PC-3 (cell line): ENCODE data around the gene TCEAL9. TPM values are rescaled to one million over a fixed set of nuclear protein-coding genes. Genes with fewer than 3 reads are reported as not detected.

ENCODE experiments used
- ATAC-seq: fragments of 200-7000 bp; cut with Tn5 transposase; 2 replicates; pipeline ENCODE4 v1.9.1; 2020; ENCODE audit warnings: mild to moderate bottlenecking, moderate library complexity
- BruUV-seq: library from RNA; stranded (reverse); fragments of 400-500 nt; replicated peaks from 2 replicates; lab custom pipeline; 2021; lab: Mats Ljungman, UMichigan
- CTCF ChIA-PET: fragments of 300-600 bp; sonication (Branson Sonifier 250); formaldehyde crosslinking; loops from one replicate; lab custom pipeline; 2022; ENCODE audit warnings: antibody characterized with exemption; lab: Charles Lee
- POLR2A ChIA-PET: fragments of 300-600 bp; sonication (Branson Sonifier 250); formaldehyde crosslinking; loops from one replicate; lab custom pipeline; 2022; ENCODE audit warnings: antibody characterized with exemption; ENCODE audit not compliant: unreplicated experiment; lab: Charles Lee
- DNase-seq: peaks from one replicate; pipeline ENCODE4 v3.0.0-alpha.2; 2015
- H2AFZ ChIP-seq: fragments of 300-600 bp; sonication (generic); 2 replicates; pipeline ENCODE4 v1.6.0; 2016; ENCODE audit warnings: antibody characterized with exemption, low read length
- H3F3A ChIP-seq: fragments of 300-600 bp; sonication (generic); one replicate; pipeline ENCODE4 v1.6.0; 2017; ENCODE audit warnings: antibody characterized with exemption, low read length, control low read depth, mild to moderate bottlenecking; ENCODE audit not compliant: unreplicated experiment
- H3K27ac ChIP-seq: fragments of 300-600 bp; sonication (generic); 2 replicates; pipeline ENCODE4 v1.5.1; 2016; ENCODE audit warnings: mild to moderate bottlenecking, low read length
- H3K27me3 ChIP-seq: fragments of 300-600 bp; sonication (generic); 2 replicates; pipeline ENCODE4 v1.6.1; 2016; ENCODE audit warnings: low read length, mixed read lengths
- H3K36me3 ChIP-seq: fragments of 300-600 bp; sonication (generic); 2 replicates; pipeline ENCODE4 v1.6.1; 2016; ENCODE audit warnings: low read depth, mixed run types, low read length, mixed read lengths
- H3K4me1 ChIP-seq: fragments of 300-600 bp; sonication (generic); 2 replicates; pipeline ENCODE4 v1.5.1; 2016; ENCODE audit warnings: low read length; ENCODE audit not compliant: insufficient read depth
- H3K4me2 ChIP-seq: fragments of 300-600 bp; sonication (generic); 2 replicates; pipeline ENCODE4 v1.6.0; 2016; ENCODE audit warnings: low read length
- H3K4me3 ChIP-seq: fragments of 300-600 bp; sonication (generic); 2 replicates; pipeline ENCODE4 v1.5.1; 2016; ENCODE audit warnings: mild to moderate bottlenecking, low read length, mixed read lengths
- H3K79me2 ChIP-seq: fragments of 300-600 bp; sonication (generic); 2 replicates; pipeline ENCODE4 v1.6.1; 2017; ENCODE audit warnings: low read length, mixed read lengths
- H3K9ac ChIP-seq: fragments of 300-600 bp; sonication (generic); 2 replicates; pipeline ENCODE4 v1.6.0; 2016; ENCODE audit warnings: mild to moderate bottlenecking, low read length
- H3K9me2 ChIP-seq: fragments of 300-600 bp; sonication (generic); replicated peaks from 2 replicates; pipeline ENCODE4 v1.6.1; 2016; ENCODE audit warnings: mixed run types, low read length, mixed read lengths
- H3K9me3 ChIP-seq: fragments of 300-600 bp; sonication (generic); 2 replicates; pipeline ENCODE4 v1.6.1; 2016; ENCODE audit warnings: low read length, mixed read lengths
- H4K20me1 ChIP-seq: fragments of 300-600 bp; sonication (generic); 2 replicates; pipeline ENCODE4 v1.6.1; 2016; ENCODE audit warnings: low read length, mixed read lengths
- CTCF ChIP-seq: fragments of 300-600 bp; sonication (generic); conservative IDR thresholded peaks from 2 replicates; pipeline ENCODE4 v1.5.1; 2017; ENCODE audit warnings: antibody characterized with exemption, low read depth, mild to moderate bottlenecking, low read length
- EZH2 ChIP-seq: fragments of 300-600 bp; sonication (generic); IDR thresholded peaks from one replicate; pipeline ENCODE4 v1.6.1; 2017; ENCODE audit warnings: antibody characterized with exemption, mild to moderate bottlenecking, low read length; ENCODE audit not compliant: unreplicated experiment
- EZH2phosphoT487 ChIP-seq: fragments of 300-600 bp; sonication (generic); IDR thresholded peaks from 2 replicates; pipeline ENCODE4 v1.6.1; 2018; ENCODE audit warnings: mild to moderate bottlenecking, antibody characterized with exemption, low read length, borderline replicate concordance
- intact Hi-C: fragments of 100-400 bp; cut with micrococcal nuclease; formaldehyde crosslinking; loops from 2 replicates; pipeline ENCODE4 v1.9.0; 2023
- total RNA-seq: library from RNA; depleted of rRNA; stranded (reverse); fragments of >200 nt; gene quantifications from 2 replicates; pipeline ENCODE4 v1.2.3, GENCODE V29; 2014

The TCEAL9 gene
- total RNA-seq, 1 experiment from 2014 or later, result 23.0 TPM

GRCh38 chrX:103362474-103362873 is 6.2 kb downstream of the TCEAL9 start:
- CTCF ChIA-PET, result no interaction called here

GRCh38 chrX:103363046-103363445 is 6.7 kb downstream of the TCEAL9 start:
- Histone ChIP-seq H3K4me1 (peaks cover 12% of the 10 kb centered on the region; the same call in 1 of the 2 replicates), H3K27ac (no peak overlapping the region), H3K9ac (no peak overlapping the region), H4K20me1 (no peaks in the 10 kb centered on the region), H3K36me3 (no peaks in the 10 kb centered on the region), H3K9me3 (no peaks in the 10 kb centered on the region), H3F3A (no peaks in the 10 kb centered on the region), H3K27me3 (no peaks in the 10 kb centered on the region), H3K4me3 (no peak overlapping the region), H3K4me2 (no peak overlapping the region), H2AFZ (no peak overlapping the region), H3K79me2 (no peaks in the 10 kb centered on the region), H3K9me2 (no peaks in the 10 kb centered on the region)
- ATAC-seq, result no peak
- no peak for DNase-seq
- POLR2A ChIA-PET, result no interaction called here
- intact Hi-C loops, result no loop called here
- no peak for TF ChIP-seq EZH2phosphoT487
- TF ChIP-seq CTCF, result no peak
- TF ChIP-seq EZH2, result no peak
- CTCF ChIA-PET, result no interaction called here
- no TSS peak for BruUV-seq

More at GRCh38 chrX:103362474-103362873, 6.2 kb downstream of the TCEAL9 start:
- Histone ChIP-seq H2AFZ (no peak overlapping the region), H3F3A (no peaks in the 10 kb centered on the region), H3K79me2 (peaks cover 4% of the 10 kb centered on the region; the same call in 1 of the 2 replicates), H3K9me2 (no peaks in the 10 kb centered on the region), H3K27me3 (no peaks in the 10 kb centered on the region), H3K9ac (no peak overlapping the region), H3K36me3 (no peaks in the 10 kb centered on the region), H3K4me3 (no peak overlapping the region), H3K27ac (no peak overlapping the region), H3K4me2 (0 out of 2 replicates have a peak overlapping the region, but pooled peaks have one; percentile 19), H3K4me1 (peaks cover 12% of the 10 kb centered on the region; the same call in 1 of the 2 replicates), H4K20me1 (no peaks in the 10 kb centered on the region), H3K9me3 (no peaks in the 10 kb centered on the region)
- intact Hi-C loops, result no loop called here
- ATAC-seq (peak; percentile 54), DNase-seq (peak; percentile 54)
- BruUV-seq, result no TSS peak
- no peak for TF ChIP-seq EZH2phosphoT487
- TF ChIP-seq CTCF, result no peak
- no peak for TF ChIP-seq EZH2
- POLR2A ChIA-PET, result no interaction called here

- BruUV-seq, result no TSS peak
- intact Hi-C loops, result no loop called here
Observed at GRCh38 chrX:103367502-103367901, 11.2 kb downstream of the TCEAL9 start.

More at GRCh38 chrX:103367502-103367901, 11.2 kb downstream of the TCEAL9 start:
- peaks cover 3% of the 10 kb centered on the region; the same call in 1 of the 2 replicates for H3K4me1 ChIP-seq
- no peaks in the 10 kb centered on the region for H3K9me2 ChIP-seq
- no peaks in the 10 kb centered on the region for H3K79me2 ChIP-seq
- H3K4me3 ChIP-seq, result no peak overlapping the region
- no peaks in the 10 kb centered on the region for H3K36me3 ChIP-seq
- DNase-seq (no peak), ATAC-seq (no peak)
- TF ChIP-seq CTCF, result no peak
- TF ChIP-seq EZH2, result no peak
- no peak for TF ChIP-seq EZH2phosphoT487
- H4K20me1 ChIP-seq, result no peaks in the 10 kb centered on the region
- no peak overlapping the region for H3K4me2 ChIP-seq
- H3F3A ChIP-seq, result no peaks in the 10 kb centered on the region
- no peaks in the 10 kb centered on the region for H3K27me3 ChIP-seq
- CTCF ChIA-PET, result no interaction called here
- H2AFZ ChIP-seq, result no peak overlapping the region
- no peaks in the 10 kb centered on the region for H3K9me3 ChIP-seq
- no peak overlapping the region for H3K9ac ChIP-seq
- POLR2A ChIA-PET, result no interaction called here
- no peak overlapping the region for H3K27ac ChIP-seq
